Measurements from ENCODE around the gene PHKA1.

GRCh38 chrX:72705111-72705510, 9.0 kb downstream of the PHKA1 start:
- TF ChIP-seq CTCF (IDR thresholded peaks at IDR 0.05) (no peak), EZH2 (IDR thresholded peaks at IDR 0.05; ENCODE audit: borderline replicate concordance, insufficient read depth, low read depth, low read length, poor library complexity, severe bottlenecking) (no peak)
